Trophoblast cell (in vitro differentiated cells and primary cell): ENCODE results near the gene KRT7.

Source experiments
- DNase-seq, 2 donors: peaks; one replicate each; pipeline ENCODE4 v3.0.0-alpha.2; 2016
- H2AFZ ChIP-seq: 2 replicates; pipeline ENCODE4 v1.6.1; 2013; ENCODE audit warnings: low read length, moderate library complexity, mild to moderate bottlenecking; ENCODE audit not compliant: insufficient read depth, poor library complexity
- H2AK5ac ChIP-seq: 2 replicates; pipeline ENCODE4 v1.6.1; 2013; ENCODE audit warnings: mild to moderate bottlenecking, low read length
- H2BK120ac ChIP-seq: 2 replicates; pipeline ENCODE4 v1.6.1; 2013; ENCODE audit warnings: low read length, mild to moderate bottlenecking, moderate library complexity; ENCODE audit not compliant: insufficient read depth, poor library complexity
- H2BK12ac ChIP-seq: 2 replicates; pipeline ENCODE4 v1.6.1; 2013; ENCODE audit warnings: mild to moderate bottlenecking, low read length, moderate library complexity
- H2BK5ac ChIP-seq: 2 replicates; pipeline ENCODE4 v1.6.1; 2013; ENCODE audit warnings: low read length, low read depth, moderate library complexity, mild to moderate bottlenecking; ENCODE audit not compliant: poor library complexity
- H3K14ac ChIP-seq: 2 replicates; pipeline ENCODE4 v1.6.1; 2013; ENCODE audit warnings: mild to moderate bottlenecking, low read length
- H3K18ac ChIP-seq: 2 replicates; pipeline ENCODE4 v1.6.1; 2013; ENCODE audit warnings: mild to moderate bottlenecking, low read length
- H3K23ac ChIP-seq: 2 replicates; pipeline ENCODE4 v1.6.1; 2013; ENCODE audit warnings: low read length
- H3K27ac ChIP-seq: 2 replicates; pipeline ENCODE4 v1.5.1; 2013; ENCODE audit warnings: low read depth, mild to moderate bottlenecking, inconsistent platforms, low read length, moderate library complexity
- H3K27me3 ChIP-seq: 2 replicates; pipeline ENCODE4 v1.6.1; 2013; ENCODE audit warnings: inconsistent platforms, mild to moderate bottlenecking, low read length, moderate library complexity; ENCODE audit not compliant: insufficient read depth
- H3K36me3 ChIP-seq, 2 experiments: 1 replicate in 1 of 2; 2 replicates in 1 of 2; pipeline ENCODE4 v1.6.1; 2013; ENCODE audit warnings: low read length in 2 of 2, mild to moderate bottlenecking in 2 of 2, moderate library complexity in 1 of 2; ENCODE audit not compliant: insufficient read depth in 2 of 2, control insufficient read depth in 1 of 2
- H3K4ac ChIP-seq: 2 replicates; pipeline ENCODE4 v1.6.1; 2013; ENCODE audit warnings: low read depth, mild to moderate bottlenecking, low read length, moderate library complexity
- H3K4me1 ChIP-seq, 2 experiments: 1 replicate in 1 of 2; 2 replicates in 1 of 2; pipeline ENCODE4 v1.6.1; 2013; ENCODE audit warnings: low read length in 2 of 2, mild to moderate bottlenecking in 2 of 2, moderate library complexity in 1 of 2; ENCODE audit not compliant: insufficient read depth in 2 of 2, control insufficient read depth in 1 of 2
- H3K4me2 ChIP-seq: 2 replicates; pipeline ENCODE4 v1.6.1; 2013; ENCODE audit warnings: inconsistent platforms, mild to moderate bottlenecking, low read length, moderate library complexity
- H3K4me3 ChIP-seq: 2 replicates; pipeline ENCODE4 v1.5.1; 2013; ENCODE audit warnings: mild to moderate bottlenecking, low read depth, low read length, inconsistent platforms
- H3K79me1 ChIP-seq: one replicate; pipeline ENCODE4 v1.6.1; 2013; ENCODE audit warnings: low read length
- H3K79me2 ChIP-seq: 2 replicates; pipeline ENCODE4 v1.6.1; 2013; ENCODE audit warnings: low read length, mild to moderate bottlenecking; ENCODE audit not compliant: control insufficient read depth, insufficient read depth, poor library complexity
- H3K9ac ChIP-seq: 2 replicates; pipeline ENCODE4 v1.6.1; 2013; ENCODE audit warnings: mild to moderate bottlenecking, low read length
- H3K9me3 ChIP-seq: 2 replicates; pipeline ENCODE4 v1.6.1; 2013; ENCODE audit warnings: low read depth, mild to moderate bottlenecking, control low read depth, inconsistent platforms, low read length; ENCODE audit not compliant: insufficient read depth
- H4K12ac ChIP-seq: 2 replicates; pipeline ENCODE4 v1.6.1; 2013; ENCODE audit warnings: low read depth, mild to moderate bottlenecking, low read length, moderate library complexity
- H4K8ac ChIP-seq: 2 replicates; pipeline ENCODE4 v1.6.1; 2013; ENCODE audit warnings: low read depth, mild to moderate bottlenecking, low read length, moderate library complexity
- H4K91ac ChIP-seq: one replicate; pipeline ENCODE4 v1.6.1; 2013; ENCODE audit warnings: low read depth, mild to moderate bottlenecking, low read length, moderate library complexity
- WGBS: extraction: QIAGEN DNeasy Blood & Tissue Kit; methylation state at CpG from one replicate; pipeline ENCODE4 v1.1.7; 2013; ENCODE audit warnings: missing lambda C conversion rate; ENCODE audit not compliant: insufficient read length, insufficient coverage; ENCODE audit errors: extremely low coverage; 5-methylcytosine and 5-hydroxymethylcytosine counted together

The KRT7 gene

DNA sequence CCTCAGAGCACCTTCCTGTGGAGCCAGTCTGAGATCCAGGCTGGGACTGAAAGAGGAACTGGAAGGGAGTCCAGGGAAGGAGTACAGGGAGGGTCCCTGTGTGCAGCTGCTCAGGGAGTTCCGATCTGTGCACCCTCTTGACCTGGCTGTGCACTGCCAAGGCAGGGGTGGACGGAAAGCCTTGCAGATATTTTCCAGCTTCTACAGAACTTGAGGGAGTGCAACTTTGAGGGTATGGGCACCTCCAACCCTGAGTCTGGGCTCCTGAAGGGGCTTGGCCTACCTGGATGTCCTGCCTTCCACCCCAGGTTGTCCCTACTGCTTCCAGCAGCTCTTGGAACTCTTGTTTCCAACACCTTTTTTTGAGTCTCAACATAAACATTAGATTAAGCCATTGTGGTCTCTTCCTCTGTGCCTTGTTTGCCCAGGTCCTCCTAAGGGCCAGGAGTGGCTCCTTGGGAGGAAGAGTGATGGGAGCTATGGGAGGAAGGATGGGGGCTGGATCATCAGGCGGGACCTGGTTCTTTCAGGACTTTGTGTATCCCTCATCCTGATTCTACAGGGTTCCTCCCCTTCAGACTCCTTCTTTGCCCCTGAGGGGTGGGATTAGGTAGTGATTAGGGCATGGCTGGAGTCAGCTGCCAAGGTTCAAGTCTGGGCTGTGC, 3.5 kb downstream of the KRT7 start:
- no peak overlapping the region for H2BK5ac ChIP-seq
- no peak overlapping the region for H3K23ac ChIP-seq
- peaks cover 39 to 53% of the 10 kb centered on the region in 2 experiments for H3K4me1 ChIP-seq
- peak in 1 of 2 donors; percentile 18 for DNase-seq
- peaks cover 23% of the 10 kb centered on the region for H3K79me2 ChIP-seq
- no peak overlapping the region for H2AK5ac ChIP-seq
- no peak overlapping the region for H2BK120ac ChIP-seq
- no peak overlapping the region for H3K4me3 ChIP-seq
- H3K9ac ChIP-seq = no peak overlapping the region
- no peaks in the 10 kb centered on the region for H3K9me3 ChIP-seq
- H2BK12ac ChIP-seq = no peak overlapping the region
- H4K8ac ChIP-seq = no peak overlapping the region
- no peak overlapping the region for H4K91ac ChIP-seq
- no peak overlapping the region for H4K12ac ChIP-seq
- no peak overlapping the region for H3K27ac ChIP-seq
- H3K4ac ChIP-seq = no peak overlapping the region
- no peak overlapping the region for H3K14ac ChIP-seq
- H3K36me3 ChIP-seq = peaks cover 50 to 56% of the 10 kb centered on the region in 2 experiments
- WGBS = no CpG with 5 or more reads among the region's 3 CpGs
- no peak overlapping the region for H3K4me2 ChIP-seq
- H3K18ac ChIP-seq = no peak overlapping the region
- no peak overlapping the region for H2AFZ ChIP-seq
- peaks cover 31% of the 10 kb centered on the region for H3K79me1 ChIP-seq
- H3K27me3 ChIP-seq = no peaks in the 10 kb centered on the region

DNA sequence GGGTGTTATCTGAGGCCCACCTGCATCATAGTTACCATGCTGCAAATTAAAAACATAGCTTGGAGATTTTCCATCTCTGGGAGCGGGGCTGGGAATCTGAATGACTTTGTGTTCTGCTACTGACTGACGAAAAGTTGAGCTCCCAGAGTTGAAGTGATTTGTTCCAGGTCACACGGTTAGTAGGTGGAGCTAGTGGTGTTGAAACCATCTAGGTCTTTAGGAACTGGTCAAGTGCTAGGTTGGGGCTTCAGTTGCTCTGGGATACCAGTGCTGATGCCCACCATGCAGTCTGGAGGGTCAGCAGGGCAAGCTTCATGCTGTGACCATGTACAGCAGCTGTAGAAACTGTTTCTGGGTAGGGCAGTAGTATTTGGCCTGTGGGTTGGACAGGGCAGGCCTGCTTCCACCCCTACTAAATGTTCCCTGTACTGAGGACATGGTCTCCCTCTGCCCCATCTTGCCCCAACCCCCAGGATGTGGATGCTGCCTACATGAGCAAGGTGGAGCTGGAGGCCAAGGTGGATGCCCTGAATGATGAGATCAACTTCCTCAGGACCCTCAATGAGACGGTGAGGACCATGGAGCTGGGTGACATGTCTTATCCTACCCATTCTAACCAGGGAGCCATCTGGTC, 5.3 kb downstream of the KRT7 start:
- no peak overlapping the region for H3K14ac ChIP-seq
- H2AK5ac ChIP-seq = no peak overlapping the region
- H3K79me1 ChIP-seq = peaks cover 15% of the 10 kb centered on the region
- H3K36me3 ChIP-seq = peaks cover 66 to 71% of the 10 kb centered on the region in 2 experiments
- no peak overlapping the region for H3K23ac ChIP-seq
- H3K4me3 ChIP-seq = no peak overlapping the region
- H4K91ac ChIP-seq = no peak overlapping the region
- H3K79me2 ChIP-seq = peaks cover 13% of the 10 kb centered on the region
- no peak overlapping the region for H3K18ac ChIP-seq
- H3K4me2 ChIP-seq = no peak overlapping the region
- no peak overlapping the region for H4K8ac ChIP-seq
- H2AFZ ChIP-seq = no peak overlapping the region
- H3K4me1 ChIP-seq = peaks cover 36 to 51% of the 10 kb centered on the region in 2 experiments
- H3K27ac ChIP-seq = no peak overlapping the region
- no peak overlapping the region for H3K9ac ChIP-seq
- H3K9me3 ChIP-seq = peaks cover 4% of the 10 kb centered on the region
- H3K4ac ChIP-seq = no peak overlapping the region
- WGBS = no CpG with 5 or more reads among the region's 4 CpGs
- H4K12ac ChIP-seq = no peak overlapping the region
- H2BK5ac ChIP-seq = no peak overlapping the region
- no peak overlapping the region for H2BK12ac ChIP-seq
- H2BK120ac ChIP-seq = no peak overlapping the region
- H3K27me3 ChIP-seq = no peaks in the 10 kb centered on the region
- DNase-seq = no peak

DNA sequence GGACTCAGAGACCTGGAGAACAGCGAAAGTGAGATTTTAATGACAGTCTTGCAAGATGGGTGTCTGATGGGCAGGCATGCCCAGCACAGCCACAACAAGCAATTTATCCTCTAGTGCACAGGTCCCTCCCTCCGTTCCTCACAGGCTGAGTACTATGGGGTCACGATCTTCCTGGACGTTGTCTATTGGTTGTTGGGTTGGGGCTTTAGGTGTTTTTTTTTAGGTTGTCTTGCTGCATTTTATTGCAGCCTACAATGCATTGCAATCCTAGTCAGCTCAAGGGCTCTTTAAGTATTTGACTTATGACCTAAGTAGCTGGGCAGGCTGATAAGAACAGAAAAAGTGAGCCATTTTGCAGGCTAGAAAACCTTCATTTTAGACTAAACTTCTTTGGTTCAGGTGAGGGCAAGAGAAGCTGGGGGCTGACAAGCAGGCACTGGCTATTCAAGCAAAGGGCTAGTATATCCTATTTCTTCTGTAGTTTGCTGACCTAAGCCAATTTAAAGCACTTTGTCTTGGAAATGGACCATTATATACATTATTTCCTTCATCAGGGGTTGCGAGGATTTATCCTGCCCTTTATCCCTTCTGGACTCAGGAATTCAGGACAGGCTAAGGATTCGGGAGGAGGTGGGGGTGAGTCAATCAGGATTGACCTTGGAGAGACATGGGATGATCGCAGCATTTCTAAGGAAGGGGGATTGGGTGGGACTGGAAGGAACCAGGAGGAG, 6.0 kb downstream of the KRT7 start:
- Histone ChIP-seq H3K4me3 (no peak overlapping the region), H2BK12ac (peak overlapping the region; percentile 8), H3K14ac (peak overlapping the region; percentile 34), H4K12ac (no peak overlapping the region), H3K79me2 (peaks cover 8% of the 10 kb centered on the region), H3K27me3 (no peaks in the 10 kb centered on the region), H2BK120ac (peak overlapping the region; percentile 18), H3K23ac (no peak overlapping the region), H3K9me3 (peaks cover 4% of the 10 kb centered on the region), H3K27ac (peak overlapping the region; percentile 14), H3K9ac (no peak overlapping the region), H4K8ac (no peak overlapping the region), H4K91ac (peak overlapping the region; percentile 43), H3K4me1 (peaks cover 43 to 56% of the 10 kb centered on the region in 2 experiments), H3K18ac (peak overlapping the region; percentile 20), H2AFZ (no peak overlapping the region), H3K79me1 (peaks cover 9% of the 10 kb centered on the region), H2BK5ac (peak overlapping the region; percentile 52), H3K4me2 (no peak overlapping the region), H3K36me3 (peaks cover 73 to 78% of the 10 kb centered on the region in 2 experiments), H3K4ac (no peak overlapping the region), H2AK5ac (no peak overlapping the region)
- WGBS = no CpG with 5 or more reads among the region's 7 CpGs
- peak in 1 of 2 donors; percentile 69 for DNase-seq

DNA sequence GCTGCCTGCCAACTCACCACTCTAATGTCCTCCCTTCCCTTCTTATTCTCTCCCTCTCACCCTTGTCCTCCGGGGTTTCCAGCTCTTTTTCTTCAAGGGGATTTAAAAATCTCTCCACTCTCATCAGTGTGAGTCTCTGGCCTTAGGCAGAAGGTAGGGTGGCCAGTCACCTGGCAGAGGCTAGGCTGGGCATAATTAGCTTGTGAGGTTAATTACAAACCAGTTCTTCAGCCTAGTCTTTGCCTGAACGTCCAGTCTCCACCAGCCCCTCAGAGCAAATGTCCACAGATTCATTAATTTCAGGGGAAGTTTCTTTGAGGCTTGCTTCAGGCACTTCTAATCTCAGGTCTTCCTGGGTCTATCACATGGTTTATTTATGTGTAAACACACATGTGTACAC, 6.7 kb downstream of the KRT7 start:
- no peaks in the 10 kb centered on the region for H3K27me3 ChIP-seq
- DNase-seq = no peak
- H4K8ac ChIP-seq = no peak overlapping the region
- peaks cover 45 to 55% of the 10 kb centered on the region in 2 experiments for H3K4me1 ChIP-seq
- H3K14ac ChIP-seq = no peak overlapping the region
- H3K27ac ChIP-seq = peak overlapping the region; percentile 14
- H3K4ac ChIP-seq = no peak overlapping the region
- no peak overlapping the region for H3K18ac ChIP-seq
- H2BK12ac ChIP-seq = no peak overlapping the region
- H2AK5ac ChIP-seq = no peak overlapping the region
- H3K79me1 ChIP-seq = peaks cover 3% of the 10 kb centered on the region
- no peak overlapping the region for H3K23ac ChIP-seq
- no peak overlapping the region for H2AFZ ChIP-seq
- peaks cover 2% of the 10 kb centered on the region for H3K79me2 ChIP-seq
- no peak overlapping the region for H2BK120ac ChIP-seq
- H4K91ac ChIP-seq = peak overlapping the region; percentile 43
- H4K12ac ChIP-seq = no peak overlapping the region
- WGBS = no CpG with 5 or more reads among the region's 2 CpGs
- H3K9ac ChIP-seq = no peak overlapping the region
- no peak overlapping the region for H3K4me3 ChIP-seq
- peaks cover 4% of the 10 kb centered on the region for H3K9me3 ChIP-seq
- no peak overlapping the region for H3K4me2 ChIP-seq
- peak overlapping the region; percentile 52 for H2BK5ac ChIP-seq
- peaks cover 77 to 84% of the 10 kb centered on the region in 2 experiments for H3K36me3 ChIP-seq
